T-cell (primary cell): Measurements from ENCODE around the gene GRIN2A. TPM values are rescaled to one million over a fixed set of nuclear protein-coding genes. Genes with fewer than 3 reads are reported as not detected.

Experiments
- ATAC-seq, 4 experiments: fragments of 200-7000 bp in 3 of 4; fragments of 150-1000 bp in 1 of 4; cut with Tn5 transposase; replicated peaks in 1 of 4; 1 replicate in 3 of 4; 2 replicates in 1 of 4; pipeline ENCODE4 v1.10.0; 2021; ENCODE audit warnings: moderate library complexity in 3 of 4, mild to moderate bottlenecking in 2 of 4, moderate number of reproducible peaks in 1 of 4
- CTCF ChIA-PET, 2 donors: fragments of 300-600 bp; sonication (Branson Sonifier 250); formaldehyde crosslinking; loops; one replicate each; lab custom pipeline; 2022; ENCODE audit warnings: antibody characterized with exemption in 2 of 2; lab: Charles Lee
- POLR2A ChIA-PET, 2 donors: fragments of 300-600 bp; sonication (Branson Sonifier 250); formaldehyde crosslinking; loops; one replicate each; lab custom pipeline; 2022; ENCODE audit warnings: antibody characterized with exemption in 2 of 2; lab: Charles Lee
- DNase-seq, 35 experiments: peaks; one replicate each; pipeline versions ENCODE4 v3.0.0 to v3.0.0-alpha.2; 2013 to 2023
- H3K27ac ChIP-seq: one replicate; pipeline ENCODE4 v1.5.1; 2013; ENCODE audit warnings: low read length
- H3K27me3 ChIP-seq, 2 experiments: replicated peaks in 1 of 2; 1 replicate in 1 of 2; 2 replicates in 1 of 2; pipeline versions ENCODE4 v1.6.1 to v1.7.0; 2013; ENCODE audit warnings: low read length in 1 of 2, mixed read lengths in 1 of 2; ENCODE audit not compliant: control insufficient read depth in 2 of 2, insufficient read depth in 2 of 2; ENCODE audit errors: extremely low read depth in 1 of 2
- H3K36me3 ChIP-seq, 2 donors: 1 replicate in 1 of 2; 2 replicates in 1 of 2; pipeline versions ENCODE4 v1.6.1 to v1.7.0; 2013; ENCODE audit warnings: low read length in 1 of 2; ENCODE audit not compliant: control insufficient read depth in 2 of 2, insufficient read depth in 1 of 2; ENCODE audit errors: extremely low read depth in 1 of 2
- H3K4me1 ChIP-seq, 2 experiments: 1 replicate in 1 of 2; 2 replicates in 1 of 2; pipeline versions ENCODE4 v1.6.1 to v1.7.0; 2013; ENCODE audit warnings: low read length in 2 of 2, mixed read lengths in 1 of 2; ENCODE audit not compliant: insufficient read depth in 2 of 2, control insufficient read depth in 1 of 2; ENCODE audit errors: extremely low read depth in 1 of 2
- H3K4me3 ChIP-seq, 2 donors: 1 replicate in 1 of 2; 2 replicates in 1 of 2; pipeline versions ENCODE4 v1.5.1 to v1.7.0; 2013; ENCODE audit warnings: mild to moderate bottlenecking in 2 of 2, low read length in 1 of 2, moderate library complexity in 1 of 2; ENCODE audit not compliant: control insufficient read depth in 1 of 2; ENCODE audit errors: extremely low read depth in 1 of 2
- H3K9me3 ChIP-seq: 2 replicates; pipeline ENCODE4 v1.7.0; 2013
- H3K27ac Mint-ChIP-seq, 2 donors: one replicate each; pipeline ENCODE4 v1.8.0; 2020 to 2021; ENCODE audit warnings: mild to moderate bottlenecking in 2 of 2, mixed read lengths in 2 of 2
- H3K27me3 Mint-ChIP-seq, 2 donors: one replicate each; pipeline ENCODE4 v1.8.0; 2021 to 2022; ENCODE audit warnings: mixed read lengths in 2 of 2
- H3K36me3 Mint-ChIP-seq: one replicate; pipeline ENCODE4 v1.8.0; 2021; ENCODE audit warnings: mixed read lengths
- H3K4me1 Mint-ChIP-seq, 3 donors: one replicate each; pipeline ENCODE4 v1.8.0; 2020 to 2022; ENCODE audit warnings: mixed read lengths in 3 of 3, mild to moderate bottlenecking in 1 of 3
- H3K4me3 Mint-ChIP-seq, 3 donors: one replicate each; pipeline ENCODE4 v1.8.0; 2020 to 2022; ENCODE audit warnings: mild to moderate bottlenecking in 3 of 3, mixed read lengths in 3 of 3, moderate library complexity in 3 of 3
- H3K9me3 Mint-ChIP-seq, 3 donors: one replicate each; pipeline ENCODE4 v1.8.0; 2020 to 2022; ENCODE audit warnings: mixed read lengths in 3 of 3
- WGBS: methylation state at CpG from one replicate; pipeline ENCODE4 v1.1.5; 2013; ENCODE audit warnings: missing lambda C conversion rate; ENCODE audit not compliant: insufficient coverage; 5-methylcytosine and 5-hydroxymethylcytosine counted together
- total RNA-seq, 35 experiments: library from RNA in 6 of 35; stranded (reverse) in 6 of 35; fragments of 120-200 nt in 1 of 35; gene quantifications; one replicate each; pipeline versions ENCODE4 v1.2.1 to v1.2.4 and lab custom pipeline; 2013 to 2026

Gene GRIN2A
- total RNA-seq, 5 donors from 2014 or later (not counting 1 experiment from before 2014, with no cell fraction given): 0.03 TPM; not detected in 4

- Histone ChIP-seq H3K36me3 (no peaks in the 10 kb centered on the region), H3K4me1 (no peaks in the 10 kb centered on the region), H3K4me3 (no peak overlapping the region), H3K9me3 (no peaks in the 10 kb centered on the region), H3K27ac (no peak overlapping the region), H3K27me3 (no peaks in the 10 kb centered on the region)
- H3K4me1 Mint-ChIP-seq: no peaks in the 10 kb centered on the region
- no peak for ATAC-seq
- peaks cover 0 to 5% (median 2%) of the 10 kb centered on the region in 3 donors for H3K9me3 Mint-ChIP-seq
- ChIA-PET POLR2A (no interaction called here), CTCF (interaction anchor here in 1 of 2 donors (0.5 kb wide), 1 partner anchor 969 kb away, joined by 7 read pairs; no protein-coding TSS in a partner anchor)
- peaks cover 4 to 11% of the 10 kb centered on the region in 2 donors for H3K27me3 Mint-ChIP-seq
- DNase-seq: no peak
- H3K4me3 Mint-ChIP-seq: no peak overlapping the region
- WGBS: 68% methylated on average over 4 of the region's 4 CpGs
- H3K36me3 Mint-ChIP-seq: no peaks in the 10 kb centered on the region
- H3K27ac Mint-ChIP-seq: no peak overlapping the region
Observed at GRCh38 chr16:10120953-10121352, 61.3 kb downstream of the GRIN2A start.

GRCh38 chr16:10114409-10114808 lies 67.8 kb downstream of the GRIN2A start:
- CTCF ChIA-PET: no interaction called here

DNA sequence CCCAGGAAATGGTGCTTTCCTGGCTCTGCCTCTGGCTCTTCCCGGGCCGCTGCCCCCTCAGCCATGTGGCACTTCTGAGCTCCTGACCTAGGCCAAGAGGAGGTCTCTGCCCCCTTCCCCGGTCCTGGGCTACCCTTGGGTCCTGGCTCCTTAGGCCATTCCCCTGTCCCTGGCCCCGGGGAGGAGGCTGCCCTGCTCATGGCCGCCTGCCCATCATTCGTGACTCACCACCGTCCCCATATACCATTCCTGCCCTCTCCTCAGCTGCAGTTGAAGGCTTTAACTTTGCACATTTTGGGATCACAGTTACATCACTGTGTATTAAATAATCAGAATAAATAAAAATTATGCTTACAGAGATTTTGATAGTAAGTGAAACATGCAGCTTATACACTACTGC lies 69.0 kb downstream of the GRIN2A start:
- CTCF ChIA-PET: no interaction called here
- Mint-ChIP-seq H3K9me3 (peaks cover 0 to 2% (median 0%) of the 10 kb centered on the region in 3 donors), H3K4me3 (no peak overlapping the region), H3K36me3 (no peaks in the 10 kb centered on the region), H3K27me3 (peaks cover 0 to 4% of the 10 kb centered on the region in 2 donors), H3K4me1 (no peaks in the 10 kb centered on the region), H3K27ac (no peak overlapping the region)
- no peaks in the 10 kb centered on the region for H3K4me1 ChIP-seq
- no peaks in the 10 kb centered on the region for H3K36me3 ChIP-seq
- ATAC-seq: no peak
- no peak overlapping the region for H3K4me3 ChIP-seq
- POLR2A ChIA-PET: no interaction called here
- peaks cover 0 to 2% of the 10 kb centered on the region in 2 experiments for H3K27me3 ChIP-seq
- 64% methylated on average over 5 of the region's 7 CpGs for WGBS
- no peak for DNase-seq
- no peak overlapping the region for H3K27ac ChIP-seq
- no peaks in the 10 kb centered on the region for H3K9me3 ChIP-seq

More at GRCh38 chr16:10114409-10114808, 67.8 kb downstream of the GRIN2A start:
- POLR2A ChIA-PET: no interaction called here
- no peaks in the 10 kb centered on the region for H3K4me1 Mint-ChIP-seq
- Histone ChIP-seq H3K27ac (no peak overlapping the region), H3K4me3 (no peak overlapping the region), H3K9me3 (no peaks in the 10 kb centered on the region), H3K4me1 (no peaks in the 10 kb centered on the region), H3K27me3 (peaks cover 0 to 2% of the 10 kb centered on the region in 2 experiments), H3K36me3 (no peaks in the 10 kb centered on the region)
- peaks cover 0 to 5% (median 2%) of the 10 kb centered on the region in 3 donors for H3K9me3 Mint-ChIP-seq
- no peak overlapping the region for H3K27ac Mint-ChIP-seq
- 83% methylated on average over 1 of the region's 4 CpGs for WGBS
- ATAC-seq: no peak
- H3K4me3 Mint-ChIP-seq: no peak overlapping the region
- peaks cover 0 to 4% of the 10 kb centered on the region in 2 donors for H3K27me3 Mint-ChIP-seq
- no peaks in the 10 kb centered on the region for H3K36me3 Mint-ChIP-seq
- DNase-seq: no peak

DNA sequence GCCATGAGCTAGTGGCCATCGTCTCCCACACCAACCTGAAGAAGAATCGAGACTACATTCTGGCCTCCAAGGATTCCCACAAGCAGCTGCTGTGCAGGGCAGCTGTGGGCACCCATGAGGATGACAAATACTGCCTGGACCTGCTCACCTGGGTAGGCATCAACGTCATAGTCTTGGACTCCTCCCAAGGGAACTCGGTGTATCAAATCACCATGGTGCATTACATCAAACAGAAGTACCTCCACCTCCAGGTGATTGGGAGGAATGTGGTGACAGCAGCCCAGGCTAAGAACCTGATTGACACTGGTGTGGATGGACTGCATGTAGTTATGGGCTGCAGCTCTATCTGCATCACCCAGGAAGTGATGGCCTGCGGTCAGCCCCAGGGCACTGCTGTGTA lies 70.2 kb downstream of the GRIN2A start:
- peaks cover 0 to 2% of the 10 kb centered on the region in 2 experiments for H3K27me3 ChIP-seq
- no peaks in the 10 kb centered on the region for H3K9me3 Mint-ChIP-seq
- H3K4me3 Mint-ChIP-seq: no peak overlapping the region
- CTCF ChIA-PET: no interaction called here
- H3K36me3 Mint-ChIP-seq: no peaks in the 10 kb centered on the region
- POLR2A ChIA-PET: no interaction called here
- peaks cover 0 to 4% of the 10 kb centered on the region in 2 donors for H3K27me3 Mint-ChIP-seq
- no peak overlapping the region for H3K27ac ChIP-seq
- H3K9me3 ChIP-seq: no peaks in the 10 kb centered on the region
- no peak overlapping the region for H3K4me3 ChIP-seq
- WGBS: 94% methylated on average over 2 of the region's 5 CpGs
- H3K4me1 ChIP-seq: no peaks in the 10 kb centered on the region
- H3K4me1 Mint-ChIP-seq: no peaks in the 10 kb centered on the region
- ATAC-seq (no peak), DNase-seq (no peak)
- H3K27ac Mint-ChIP-seq: no peak overlapping the region
- no peaks in the 10 kb centered on the region for H3K36me3 ChIP-seq

DNA sequence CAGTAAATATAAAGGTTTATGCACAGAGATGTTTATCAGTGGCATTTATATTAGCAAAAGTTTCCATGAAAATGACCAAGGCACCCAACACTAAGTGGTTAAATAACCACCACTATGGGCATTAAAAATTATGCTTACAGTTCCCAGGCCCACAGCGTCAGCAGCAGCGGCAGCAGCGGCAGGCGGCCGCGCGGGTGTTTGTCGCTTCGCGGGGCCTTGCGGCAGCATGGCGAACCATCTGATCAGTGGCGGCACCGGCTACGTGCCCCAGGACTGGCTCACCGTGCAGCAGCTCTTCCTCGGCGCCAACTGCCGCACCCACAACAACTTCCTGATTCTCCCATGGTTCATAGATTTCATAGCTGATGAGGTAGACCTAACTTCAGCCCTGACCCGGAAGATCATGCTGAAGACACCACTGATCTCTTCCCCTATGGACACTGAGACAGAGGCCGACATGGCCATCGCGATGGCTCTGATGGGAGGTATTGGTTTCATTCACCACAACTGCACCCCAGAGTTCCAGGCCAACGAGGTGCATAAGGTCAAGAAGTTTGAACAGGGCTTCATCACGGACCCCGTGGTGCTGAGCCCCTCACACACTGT lies 71.0 kb downstream of the GRIN2A start:
- peaks cover 0 to 4% of the 10 kb centered on the region in 2 donors for H3K27me3 Mint-ChIP-seq
- no peak overlapping the region for H3K4me3 Mint-ChIP-seq
- ATAC-seq: no peak
- peaks cover 0 to 2% of the 10 kb centered on the region in 2 experiments for H3K27me3 ChIP-seq
- H3K4me1 ChIP-seq: no peaks in the 10 kb centered on the region
- no peaks in the 10 kb centered on the region for H3K36me3 ChIP-seq
- no peaks in the 10 kb centered on the region for H3K4me1 Mint-ChIP-seq
- POLR2A ChIA-PET: interaction anchor here in 1 of 2 donors (0.7 kb wide), 1 partner anchor 41 kb away, joined by 3 read pairs; no protein-coding TSS in a partner anchor
- WGBS: 95% methylated on average over 20 of the region's 26 CpGs
- CTCF ChIA-PET: no interaction called here
- no peak overlapping the region for H3K27ac Mint-ChIP-seq
- H3K9me3 Mint-ChIP-seq: no peaks in the 10 kb centered on the region
- H3K36me3 Mint-ChIP-seq: no peaks in the 10 kb centered on the region
- no peak for DNase-seq
- no peak overlapping the region for H3K4me3 ChIP-seq
- no peak overlapping the region for H3K27ac ChIP-seq
- no peaks in the 10 kb centered on the region for H3K9me3 ChIP-seq

- Histone ChIP-seq H3K4me3 (no peak overlapping the region), H3K27me3 (peaks cover 0 to 2% of the 10 kb centered on the region in 2 experiments), H3K36me3 (no peaks in the 10 kb centered on the region), H3K27ac (no peak overlapping the region), H3K4me1 (no peaks in the 10 kb centered on the region), H3K9me3 (no peaks in the 10 kb centered on the region)
- WGBS: no CpG with 5 or more reads among the region's 4 CpGs
- Mint-ChIP-seq H3K27me3 (peaks cover 0 to 4% of the 10 kb centered on the region in 2 donors), H3K4me1 (no peaks in the 10 kb centered on the region), H3K4me3 (no peak overlapping the region), H3K27ac (no peak overlapping the region), H3K36me3 (no peaks in the 10 kb centered on the region), H3K9me3 (no peaks in the 10 kb centered on the region)
- ChIA-PET POLR2A (interaction anchor here in 1 of 2 donors (0.7 kb wide), 1 partner anchor 41 kb away, joined by 3 read pairs; no protein-coding TSS in a partner anchor), CTCF (no interaction called here)
- ATAC-seq (no peak), DNase-seq (no peak)
Observed at GRCh38 chr16:10110552-10110951, 71.7 kb downstream of the GRIN2A start.
